ENCODE measurements around the gene FCRLB.

FCRLB gene

GRCh38 chr1:161736335-161736969 lies 15.1 kb downstream of the FCRLB start:
- DNase-seq (ENCODE audit: low read depth), result no peak
- no peak overlapping the region for H3K4me3 ChIP-seq (ENCODE audit: low read length)
- TF ChIP-seq CTCF (conservative IDR thresholded peaks at IDR 0.05; ENCODE audit: low read length), result no peak

GRCh38 chr1:161737625-161738024 lies 16.3 kb downstream of the FCRLB start:
- no peak for DNase-seq (ENCODE audit: low read depth)
- H3K4me3 ChIP-seq (ENCODE audit: low read length), result no peak overlapping the region
- no peak for TF ChIP-seq CTCF (conservative IDR thresholded peaks at IDR 0.05; ENCODE audit: low read length)

- DNase-seq (ENCODE audit: low read depth), result peak; percentile 89
- no peak overlapping the region for H3K4me3 ChIP-seq (ENCODE audit: low read length)
- TF ChIP-seq CTCF (conservative IDR thresholded peaks at IDR 0.05; ENCODE audit: low read length), result peak; percentile 75
These were observed 17.4 kb downstream of the FCRLB start for GRCh38 chr1:161738627-161739287.

GRCh38 chr1:161739865-161740566 lies 18.7 kb downstream of the FCRLB start:
- no peak overlapping the region for H3K4me3 ChIP-seq (ENCODE audit: low read length)
- DNase-seq (ENCODE audit: low read depth), result no peak

GRCh38 chr1:161740921-161741320 lies 19.6 kb downstream of the FCRLB start:
- no peak for TF ChIP-seq CTCF (conservative IDR thresholded peaks at IDR 0.05; ENCODE audit: low read length)
- no peak for DNase-seq (ENCODE audit: low read depth)

More at GRCh38 chr1:161739865-161740566, 18.7 kb downstream of the FCRLB start:
- no peak for TF ChIP-seq CTCF (conservative IDR thresholded peaks at IDR 0.05; ENCODE audit: low read length)

GRCh38 chr1:161743231-161743630 lies 21.9 kb downstream of the FCRLB start:
- no peak overlapping the region for H3K4me3 ChIP-seq (ENCODE audit: low read length)
- no peak for DNase-seq (ENCODE audit: low read depth)
- TF ChIP-seq CTCF (conservative IDR thresholded peaks at IDR 0.05; ENCODE audit: low read length), result no peak

More at GRCh38 chr1:161740921-161741320, 19.6 kb downstream of the FCRLB start:
- no peak overlapping the region for H3K4me3 ChIP-seq (ENCODE audit: low read length)
